Activated CD8-positive, alpha-beta memory T cell treated with anti-CD3 and anti-CD28 coated beads for 36 hours (primary cell): ENCODE results near the gene C1QL2. TPM values are rescaled to one million over a fixed set of nuclear protein-coding genes. Genes with fewer than 3 reads are reported as not detected.

Experiments used
- CTCF ChIA-PET: fragments of 350-600 bp; sonication (Branson Sonifier 250); formaldehyde crosslinking; loops from one replicate; lab custom pipeline; 2021; ENCODE audit warnings: antibody characterized with exemption; lab: Charles Lee
- POLR2A ChIA-PET: fragments of 350-600 bp; sonication (Branson Sonifier 250); formaldehyde crosslinking; loops from one replicate; lab custom pipeline; 2021; ENCODE audit warnings: antibody characterized with exemption; lab: Charles Lee
- total RNA-seq, 2 experiments: library from RNA; stranded (reverse); gene quantifications; one replicate each; pipeline ENCODE4 v1.2.3, GENCODE V29; 2021

Gene C1QL2
- total RNA-seq, 2 experiments from 2014 or later = not detected

- ChIA-PET POLR2A (no interaction called here), CTCF (no interaction called here)
These were observed 4.5 kb downstream of the C1QL2 start for GRCh38 chr2:119154076-119154475.

DNA sequence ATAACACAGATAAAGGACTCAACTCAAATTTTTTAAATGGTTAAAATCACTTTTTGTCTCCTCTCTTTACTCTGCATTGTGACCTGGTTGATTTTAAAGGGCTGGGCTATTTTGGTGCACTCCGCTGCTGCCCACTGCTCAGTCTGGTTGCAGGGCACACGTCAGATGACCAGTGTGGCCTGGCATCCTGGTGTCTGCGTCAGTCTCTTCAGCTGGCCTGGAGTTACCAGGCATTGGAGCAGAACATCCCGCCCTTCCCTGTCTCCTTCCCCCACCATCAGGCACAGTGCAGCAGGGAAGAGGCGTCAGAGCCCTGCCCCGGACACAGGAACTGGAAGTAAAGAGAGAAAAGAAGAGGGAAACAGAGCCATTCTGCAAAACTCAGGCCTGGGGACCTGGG, 8.9 kb downstream of the C1QL2 start:
- ChIA-PET CTCF (no interaction called here), POLR2A (no interaction called here)

GRCh38 chr2:119147776-119148715, 10.5 kb downstream of the C1QL2 start:
- CTCF ChIA-PET = no interaction called here
- POLR2A ChIA-PET = no interaction called here

- POLR2A ChIA-PET = no interaction called here
- CTCF ChIA-PET = no interaction called here
These were observed 13.7 kb downstream of the C1QL2 start for GRCh38 chr2:119144806-119145205.

GRCh38 chr2:119142824-119143223, 15.7 kb downstream of the C1QL2 start:
- ChIA-PET POLR2A (no interaction called here), CTCF (no interaction called here)

- POLR2A ChIA-PET = no interaction called here
- CTCF ChIA-PET = no interaction called here
These were observed 21.0 kb downstream of the C1QL2 start for GRCh38 chr2:119137502-119137901.

- CTCF ChIA-PET = no interaction called here
- POLR2A ChIA-PET = no interaction called here
These were observed 21.7 kb downstream of the C1QL2 start for GRCh38 chr2:119136872-119137271.

DNA sequence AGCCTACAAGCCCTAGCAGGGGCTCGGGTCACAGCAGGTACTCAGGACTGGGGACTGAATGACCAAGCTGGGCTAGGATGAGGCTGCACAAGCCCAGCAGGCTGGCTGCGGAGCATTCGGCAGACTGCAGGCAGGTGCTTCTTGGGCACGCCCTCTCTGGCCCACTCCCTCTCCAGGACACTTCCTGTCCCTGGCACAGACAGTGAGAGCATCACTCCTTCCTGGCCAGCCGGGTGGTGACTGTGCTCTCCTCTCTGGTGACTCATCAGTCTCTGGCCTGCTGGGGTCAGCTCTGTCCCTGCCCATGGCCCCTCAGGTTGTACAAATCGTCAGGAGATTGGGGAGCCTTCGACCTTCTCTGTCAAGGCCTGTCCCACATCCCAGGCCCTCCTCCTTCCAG, 22.5 kb downstream of the C1QL2 start:
- CTCF ChIA-PET = no interaction called here
- POLR2A ChIA-PET = no interaction called here

GRCh38 chr2:119134775-119135174, 23.8 kb downstream of the C1QL2 start:
- ChIA-PET POLR2A (no interaction called here), CTCF (no interaction called here)

GRCh38 chr2:119126650-119127049, 31.9 kb downstream of the C1QL2 start:
- CTCF ChIA-PET = interaction anchor here (0.7 kb wide), 1 partner anchor 1242 kb away, joined by 5 read pairs; no protein-coding TSS in a partner anchor
- POLR2A ChIA-PET = no interaction called here

GRCh38 chr2:119123389-119123788, 35.2 kb downstream of the C1QL2 start:
- ChIA-PET CTCF (no interaction called here), POLR2A (no interaction called here)

- POLR2A ChIA-PET = no interaction called here
- CTCF ChIA-PET = no interaction called here
These were observed 35.9 kb downstream of the C1QL2 start for GRCh38 chr2:119122663-119123062.

DNA sequence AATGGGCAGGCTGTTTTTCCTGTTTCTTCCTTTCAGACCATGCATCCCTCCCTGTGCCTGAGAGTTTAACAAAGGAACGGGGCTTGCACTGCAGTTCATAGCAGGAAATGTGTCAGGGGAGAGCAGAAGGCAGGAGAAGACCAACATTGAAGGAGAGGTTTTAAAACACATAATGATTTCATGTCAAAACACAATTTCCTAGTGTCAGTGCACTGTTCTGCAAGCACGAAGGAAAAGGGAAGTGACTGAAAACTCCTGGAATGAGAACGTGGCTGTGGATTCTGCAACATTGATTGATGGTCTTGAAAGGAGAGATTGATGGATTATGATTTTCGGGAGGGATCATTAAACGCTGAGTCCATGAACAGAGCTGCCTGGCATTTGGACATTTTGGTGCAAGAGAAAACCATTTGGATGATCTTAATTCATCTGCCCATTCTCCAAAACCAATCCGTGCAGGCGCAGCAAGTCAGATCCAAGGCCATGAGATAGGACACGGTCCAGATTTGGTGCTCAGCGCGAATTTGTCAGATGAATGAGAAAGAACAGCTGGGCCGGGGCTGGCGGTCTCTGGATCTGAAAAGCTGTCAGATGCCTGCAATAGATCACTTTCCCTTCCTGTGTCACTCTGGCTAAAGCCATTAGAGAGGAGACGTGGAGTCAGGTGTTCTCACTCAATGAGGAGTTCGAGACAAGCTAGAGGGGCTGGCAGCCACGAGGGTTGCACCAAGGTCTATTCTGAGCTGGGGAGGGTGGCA, 38.4 kb downstream of the C1QL2 start:
- ChIA-PET CTCF (no interaction called here), POLR2A (no interaction called here)

- POLR2A ChIA-PET = no interaction called here
These were observed 39.3 kb downstream of the C1QL2 start for GRCh38 chr2:119119076-119119785.

DNA sequence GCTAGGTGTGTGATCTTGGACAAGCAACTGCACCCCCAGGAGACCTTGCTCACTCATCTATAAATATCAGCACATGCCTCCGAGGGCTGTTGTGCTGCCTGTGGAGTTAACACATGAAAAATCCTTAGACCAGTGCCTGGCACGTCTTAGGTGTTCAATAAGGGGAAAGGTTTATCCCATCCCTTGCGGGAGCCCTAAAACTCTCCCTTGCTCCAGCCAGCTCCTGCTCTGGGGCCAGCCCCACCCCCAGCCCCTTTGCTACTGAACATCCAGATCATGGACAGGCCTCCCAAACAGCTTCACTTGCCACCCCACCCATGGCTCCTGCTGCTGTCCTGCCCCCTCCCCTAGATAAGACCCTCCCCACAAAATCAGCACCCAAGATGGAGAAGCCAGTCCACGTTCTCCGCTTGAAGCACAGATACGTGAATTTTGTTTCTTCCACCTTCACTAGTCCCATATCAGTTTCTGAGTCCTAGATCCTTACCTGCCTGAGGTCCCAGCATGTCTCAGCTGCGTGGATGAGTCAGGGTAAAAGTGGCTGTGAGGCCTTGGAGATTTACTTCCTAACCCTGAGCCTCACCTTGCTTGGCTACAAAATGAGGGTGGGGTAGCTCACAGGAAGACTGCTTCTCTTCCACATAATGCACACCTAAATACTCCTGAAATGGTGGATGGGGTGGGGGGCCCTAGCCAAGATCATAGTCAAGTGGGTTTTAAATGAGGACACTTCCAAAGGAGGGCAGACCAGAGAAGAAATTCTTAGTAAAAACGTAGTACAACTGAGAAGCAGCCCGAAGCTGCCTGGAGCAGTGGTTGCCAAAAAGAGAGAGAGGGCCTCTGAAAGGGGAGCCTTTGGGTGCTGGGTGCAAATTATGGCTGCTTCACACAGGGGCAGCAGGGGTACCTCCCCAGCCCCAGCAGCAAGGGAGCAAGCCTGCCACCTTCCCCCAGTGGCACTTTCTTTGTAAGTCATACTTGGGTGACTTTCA, 40.4 kb downstream of the C1QL2 start:
- ChIA-PET POLR2A (no interaction called here), CTCF (no interaction called here)

More at GRCh38 chr2:119119076-119119785, 39.3 kb downstream of the C1QL2 start:
- CTCF ChIA-PET = no interaction called here

DNA sequence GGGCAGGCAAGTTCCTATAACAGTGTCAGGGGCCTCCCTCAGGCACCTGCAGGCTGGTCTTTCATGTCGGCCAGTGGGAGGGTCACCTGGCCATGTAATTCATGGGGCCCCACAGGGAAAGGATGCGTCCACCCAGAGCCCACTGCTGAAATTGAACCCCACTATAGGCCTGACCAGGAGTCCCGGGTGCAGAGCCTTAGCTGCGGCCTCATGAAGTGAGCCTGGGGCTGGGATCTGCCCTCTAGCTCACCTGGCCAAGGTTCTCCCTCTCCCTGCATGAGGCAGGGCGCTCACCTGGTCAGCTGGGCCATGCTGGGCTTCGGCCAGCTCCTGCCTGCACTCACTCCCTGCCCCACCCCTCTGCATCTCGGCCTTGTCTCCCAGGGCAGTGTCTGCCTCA, 41.1 kb downstream of the C1QL2 start:
- CTCF ChIA-PET = no interaction called here
- POLR2A ChIA-PET = no interaction called here

GRCh38 chr2:119116411-119117295, 41.9 kb downstream of the C1QL2 start:
- ChIA-PET POLR2A (no interaction called here), CTCF (no interaction called here)

DNA sequence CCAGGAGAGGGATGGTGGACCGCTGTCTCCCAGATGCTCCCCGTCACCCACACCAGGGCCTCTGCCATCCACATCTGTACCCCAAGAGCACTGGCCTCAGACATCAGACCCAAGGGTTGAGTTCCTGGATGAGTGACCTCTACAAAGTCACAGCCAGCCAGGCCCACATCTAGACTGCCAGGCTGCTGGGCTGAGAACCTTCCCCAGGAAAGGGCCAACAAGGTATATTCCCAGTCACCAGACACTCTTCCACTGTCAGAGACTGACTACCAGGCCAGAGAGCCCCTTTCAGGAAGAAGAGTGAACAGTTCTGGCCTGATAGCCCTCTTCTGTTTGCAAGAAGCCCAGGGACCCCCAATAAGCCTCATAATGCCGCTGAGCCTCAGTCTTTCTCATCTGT, 44.3 kb downstream of the C1QL2 start:
- ChIA-PET POLR2A (no interaction called here), CTCF (interaction anchor here (0.6 kb wide), 1 partner anchor 152 kb away, joined by 4 read pairs; no protein-coding TSS in a partner anchor)
